Upper lobe of left lung (tissue), 4 donors: ENCODE data around the gene RIMBP2.

ENCODE experiments used
- CTCF ChIP-seq, 6 experiments: fragments of 450-650 bp in 4 of 6; fragments of 200-600 bp in 2 of 6; sonication (generic) in 2 of 6; IDR thresholded peaks; one replicate each; pipeline ENCODE4 v1.5.1; 2016 to 2019; ENCODE audit warnings: antibody characterized with exemption in 6 of 6
- EP300 ChIP-seq, 4 donors: sonication (generic); formaldehyde crosslinking; IDR thresholded peaks; one replicate each; pipeline ENCODE4 v1.5.1; 2017; ENCODE audit warnings: antibody characterized with exemption in 4 of 4, control low read depth in 2 of 4
- POLR2A ChIP-seq, 4 donors: fragments of 450-650 bp; IDR thresholded peaks; one replicate each; pipeline ENCODE4 v1.5.1; 2016 to 2017; ENCODE audit warnings: antibody characterized with exemption in 4 of 4, mild to moderate bottlenecking in 2 of 4
- POLR2AphosphoS5 ChIP-seq, 2 donors: sonication (generic); formaldehyde crosslinking; IDR thresholded peaks; one replicate each; pipeline ENCODE4 v1.5.1; 2017; ENCODE audit warnings: antibody characterized with exemption in 2 of 2

- no peak for TF ChIP-seq CTCF (IDR thresholded peaks at IDR 0.05)
- no peak for TF ChIP-seq POLR2A (IDR thresholded peaks at IDR 0.05)
- no peak for TF ChIP-seq EP300 (IDR thresholded peaks at IDR 0.05)
- TF ChIP-seq POLR2AphosphoS5 (IDR thresholded peaks at IDR 0.05), result no peak
Observed at GRCh38 chr12:130461839-130462557, 254.1 kb downstream of the RIMBP2 start.
